Measurements from ENCODE around the gene EYA4.
"Not testable (repeated sequence)": the region's sequence is repeated elsewhere in the genome, so short reads cannot be mapped to it uniquely, and the experiment has no call there.

DNA sequence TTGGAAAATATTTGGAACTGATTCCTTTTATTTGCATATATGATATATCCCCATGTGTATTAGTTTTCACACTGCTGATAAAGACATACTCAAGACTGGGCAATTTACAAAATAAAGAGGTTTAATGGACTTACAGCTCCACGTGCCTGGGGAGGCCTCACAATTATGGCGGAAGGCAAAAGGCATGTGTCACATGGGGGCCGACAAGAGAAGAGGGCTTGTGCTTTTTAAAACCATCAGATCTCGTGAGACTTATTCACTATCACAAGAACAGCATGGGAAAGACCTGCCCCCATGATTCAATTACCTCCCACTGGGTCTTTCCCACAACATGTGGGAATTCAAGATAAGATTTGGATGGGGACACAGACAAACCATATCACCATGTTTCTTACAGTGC is 156.4 kb downstream of the EYA4 start:
- TF ChIP-seq, protein P1, sequence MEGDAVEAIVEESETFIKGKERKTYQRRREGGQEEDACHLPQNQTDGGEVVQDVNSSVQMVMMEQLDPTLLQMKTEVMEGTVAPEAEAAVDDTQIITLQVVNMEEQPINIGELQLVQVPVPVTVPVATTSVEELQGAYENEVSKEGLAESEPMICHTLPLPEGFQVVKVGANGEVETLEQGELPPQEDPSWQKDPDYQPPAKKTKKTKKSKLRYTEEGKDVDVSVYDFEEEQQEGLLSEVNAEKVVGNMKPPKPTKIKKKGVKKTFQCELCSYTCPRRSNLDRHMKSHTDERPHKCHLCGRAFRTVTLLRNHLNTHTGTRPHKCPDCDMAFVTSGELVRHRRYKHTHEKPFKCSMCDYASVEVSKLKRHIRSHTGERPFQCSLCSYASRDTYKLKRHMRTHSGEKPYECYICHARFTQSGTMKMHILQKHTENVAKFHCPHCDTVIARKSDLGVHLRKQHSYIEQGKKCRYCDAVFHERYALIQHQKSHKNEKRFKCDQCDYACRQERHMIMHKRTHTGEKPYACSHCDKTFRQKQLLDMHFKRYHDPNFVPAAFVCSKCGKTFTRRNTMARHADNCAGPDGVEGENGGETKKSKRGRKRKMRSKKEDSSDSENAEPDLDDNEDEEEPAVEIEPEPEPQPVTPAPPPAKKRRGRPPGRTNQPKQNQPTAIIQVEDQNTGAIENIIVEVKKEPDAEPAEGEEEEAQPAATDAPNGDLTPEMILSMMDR (IDR thresholded peaks at IDR 0.05) = not testable (repeated sequence)
- not testable (repeated sequence) for TF ChIP-seq POLR2AphosphoS5 (IDR thresholded peaks at IDR 0.05; ENCODE audit: low read depth, low read length); REST (IDR thresholded peaks at IDR 0.05; ENCODE audit: insufficient read depth in 1 of 2, low read depth in 2 of 2, low read length in 1 of 2); TCF7L2 (IDR thresholded peaks at IDR 0.05; ENCODE audit: low read depth, low read length)

Measured in Panc1 (cell line).